ENCODE results near the gene RAB44.

DNA sequence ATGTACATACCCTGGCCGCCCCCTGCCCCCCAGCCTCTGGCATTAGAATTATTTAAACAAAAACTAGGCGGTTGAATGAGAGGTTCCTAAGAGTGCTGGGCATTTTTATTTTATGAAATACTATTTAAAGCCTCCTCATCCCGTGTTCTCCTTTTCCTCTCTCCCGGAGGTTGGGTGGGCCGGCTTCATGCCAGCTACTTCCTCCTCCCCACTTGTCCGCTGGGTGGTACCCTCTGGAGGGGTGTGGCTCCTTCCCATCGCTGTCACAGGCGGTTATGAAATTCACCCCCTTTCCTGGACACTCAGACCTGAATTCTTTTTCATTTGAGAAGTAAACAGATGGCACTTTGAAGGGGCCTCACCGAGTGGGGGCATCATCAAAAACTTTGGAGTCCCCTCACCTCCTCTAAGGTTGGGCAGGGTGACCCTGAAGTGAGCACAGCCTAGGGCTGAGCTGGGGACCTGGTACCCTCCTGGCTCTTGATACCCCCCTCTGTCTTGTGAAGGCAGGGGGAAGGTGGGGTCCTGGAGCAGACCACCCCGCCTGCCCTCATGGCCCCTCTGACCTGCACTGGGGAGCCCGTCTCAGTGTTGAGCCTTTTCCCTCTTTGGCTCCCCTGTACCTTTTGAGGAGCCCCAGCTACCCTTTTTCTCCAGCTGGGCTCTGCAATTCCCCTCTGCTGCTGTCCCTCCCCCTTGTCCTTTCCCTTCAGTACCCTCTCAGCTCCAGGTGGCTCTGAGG lies 11.5 kb upstream of the RAB44 start:
- TF ChIP-seq MXI1 (IDR thresholded peaks at IDR 0.05; ENCODE audit: borderline replicate concordance, low read depth, low read length) = no peak
- TF ChIP-seq POLR2A (IDR thresholded peaks at IDR 0.05; ENCODE audit: low read depth, low read length) = no peak; the same call in 1 of the 2 replicates
- TF ChIP-seq CTCF (conservative IDR thresholded peaks at IDR 0.05; ENCODE audit: low read depth, low read length) = no peak
- no peak for TF ChIP-seq CHD1 (IDR thresholded peaks at IDR 0.05; ENCODE audit: low read depth, low read length)
- no peak for TF ChIP-seq BHLHE40 (IDR thresholded peaks at IDR 0.05; ENCODE audit: low read depth, low read length)
- TF ChIP-seq, protein P1, sequence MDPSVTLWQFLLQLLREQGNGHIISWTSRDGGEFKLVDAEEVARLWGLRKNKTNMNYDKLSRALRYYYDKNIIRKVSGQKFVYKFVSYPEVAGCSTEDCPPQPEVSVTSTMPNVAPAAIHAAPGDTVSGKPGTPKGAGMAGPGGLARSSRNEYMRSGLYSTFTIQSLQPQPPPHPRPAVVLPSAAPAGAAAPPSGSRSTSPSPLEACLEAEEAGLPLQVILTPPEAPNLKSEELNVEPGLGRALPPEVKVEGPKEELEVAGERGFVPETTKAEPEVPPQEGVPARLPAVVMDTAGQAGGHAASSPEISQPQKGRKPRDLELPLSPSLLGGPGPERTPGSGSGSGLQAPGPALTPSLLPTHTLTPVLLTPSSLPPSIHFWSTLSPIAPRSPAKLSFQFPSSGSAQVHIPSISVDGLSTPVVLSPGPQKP (IDR thresholded peaks at IDR 0.05; ENCODE audit: borderline replicate concordance, low read depth, low read length) = no peak
- no peak for TF ChIP-seq CEBPB (IDR thresholded peaks at IDR 0.05; ENCODE audit: low read depth, low read length)
- TF ChIP-seq MAZ (IDR thresholded peaks at IDR 0.05; ENCODE audit: borderline replicate concordance, low read depth, low read length) = peak; percentile 7; the same call in 1 of the 2 replicates
- TF ChIP-seq RCOR1 (IDR thresholded peaks at IDR 0.05; ENCODE audit: insufficient replicate concordance, low read length) = no peak

Data from IMR-90 (cell line).